ENCODE measurements around the gene RAD18. TPM values are rescaled to one million over a fixed set of nuclear protein-coding genes. Genes with fewer than 3 reads are reported as not detected.

The RAD18 gene
- total RNA-seq, 1 donor from 2014 or later, result 35.4 TPM

DNA sequence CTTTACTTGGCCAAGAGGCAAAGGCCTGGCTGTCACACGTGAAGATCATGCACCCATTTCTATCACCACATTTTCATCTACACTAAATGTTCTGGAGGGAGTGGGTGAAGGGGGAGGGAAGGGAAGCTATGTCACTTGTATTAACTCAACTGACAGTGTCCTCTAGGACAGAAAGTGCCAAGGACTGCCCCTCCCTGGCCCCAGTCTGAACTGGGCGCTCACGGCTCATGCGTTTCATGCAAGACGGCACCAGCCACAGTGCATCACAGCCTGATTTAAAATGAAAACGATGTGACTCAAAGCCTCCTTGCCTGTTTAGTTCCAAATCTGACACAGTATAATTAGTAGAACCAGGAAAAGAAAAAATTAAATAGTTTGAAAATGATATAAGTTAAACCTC is 20.8 kb upstream of the RAD18 start:
- no peaks in the 10 kb centered on the region for H3K27me3 ChIP-seq
- H3K4me3 ChIP-seq, result no peak overlapping the region
- TF ChIP-seq POLR2AphosphoS5 (IDR thresholded peaks at IDR 0.05; ENCODE audit: insufficient read depth in 1 of 2, low read depth in 1 of 2) (no peak), POLR2A (IDR thresholded peaks at IDR 0.05) (no peak)
- DNase-seq (ENCODE audit: extremely low spot score in 2 of 2), result peak; percentile 49 to 54
- H3K9me3 ChIP-seq, result no peaks in the 10 kb centered on the region
- H3K36me3 ChIP-seq, result no peaks in the 10 kb centered on the region
- no peak overlapping the region for H3K27ac ChIP-seq
- no peaks in the 10 kb centered on the region for H3K4me1 ChIP-seq
- intact Hi-C loops (cut with DNase I), result no loop called here

DNA sequence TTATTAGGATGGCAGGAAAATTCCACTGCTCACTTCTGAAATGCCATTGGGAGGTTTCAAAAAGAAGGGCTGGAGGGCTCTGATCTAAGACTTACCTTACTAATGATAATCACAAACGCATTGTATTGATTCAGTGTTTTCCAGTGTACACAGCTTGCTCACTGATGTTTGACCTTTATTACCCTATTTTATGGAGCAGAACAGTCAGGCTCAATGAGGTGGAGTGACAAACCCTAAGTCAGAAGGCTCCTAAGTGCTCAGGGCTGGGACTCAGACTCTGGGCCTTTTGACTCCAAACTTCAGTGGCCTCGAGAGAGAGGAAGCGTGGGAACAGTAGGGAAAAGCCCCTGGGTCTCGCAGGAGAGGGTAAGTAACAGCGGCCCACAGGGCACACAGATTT is 20.3 kb upstream of the RAD18 start:
- Histone ChIP-seq H3K27me3 (no peaks in the 10 kb centered on the region), H3K9me3 (no peaks in the 10 kb centered on the region), H3K27ac (no peak overlapping the region), H3K4me3 (no peak overlapping the region), H3K4me1 (no peaks in the 10 kb centered on the region), H3K36me3 (no peaks in the 10 kb centered on the region)
- intact Hi-C loops (cut with DNase I), result no loop called here
- peak in 1 of 2 donors; percentile 52 for DNase-seq (ENCODE audit: extremely low spot score in 2 of 2)
- TF ChIP-seq POLR2AphosphoS5 (IDR thresholded peaks at IDR 0.05; ENCODE audit: insufficient read depth in 1 of 2, low read depth in 1 of 2), result no peak
- TF ChIP-seq, protein P1, sequence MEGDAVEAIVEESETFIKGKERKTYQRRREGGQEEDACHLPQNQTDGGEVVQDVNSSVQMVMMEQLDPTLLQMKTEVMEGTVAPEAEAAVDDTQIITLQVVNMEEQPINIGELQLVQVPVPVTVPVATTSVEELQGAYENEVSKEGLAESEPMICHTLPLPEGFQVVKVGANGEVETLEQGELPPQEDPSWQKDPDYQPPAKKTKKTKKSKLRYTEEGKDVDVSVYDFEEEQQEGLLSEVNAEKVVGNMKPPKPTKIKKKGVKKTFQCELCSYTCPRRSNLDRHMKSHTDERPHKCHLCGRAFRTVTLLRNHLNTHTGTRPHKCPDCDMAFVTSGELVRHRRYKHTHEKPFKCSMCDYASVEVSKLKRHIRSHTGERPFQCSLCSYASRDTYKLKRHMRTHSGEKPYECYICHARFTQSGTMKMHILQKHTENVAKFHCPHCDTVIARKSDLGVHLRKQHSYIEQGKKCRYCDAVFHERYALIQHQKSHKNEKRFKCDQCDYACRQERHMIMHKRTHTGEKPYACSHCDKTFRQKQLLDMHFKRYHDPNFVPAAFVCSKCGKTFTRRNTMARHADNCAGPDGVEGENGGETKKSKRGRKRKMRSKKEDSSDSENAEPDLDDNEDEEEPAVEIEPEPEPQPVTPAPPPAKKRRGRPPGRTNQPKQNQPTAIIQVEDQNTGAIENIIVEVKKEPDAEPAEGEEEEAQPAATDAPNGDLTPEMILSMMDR (IDR thresholded peaks at IDR 0.05), result no peak
- TF ChIP-seq POLR2A (IDR thresholded peaks at IDR 0.05), result no peak

DNA sequence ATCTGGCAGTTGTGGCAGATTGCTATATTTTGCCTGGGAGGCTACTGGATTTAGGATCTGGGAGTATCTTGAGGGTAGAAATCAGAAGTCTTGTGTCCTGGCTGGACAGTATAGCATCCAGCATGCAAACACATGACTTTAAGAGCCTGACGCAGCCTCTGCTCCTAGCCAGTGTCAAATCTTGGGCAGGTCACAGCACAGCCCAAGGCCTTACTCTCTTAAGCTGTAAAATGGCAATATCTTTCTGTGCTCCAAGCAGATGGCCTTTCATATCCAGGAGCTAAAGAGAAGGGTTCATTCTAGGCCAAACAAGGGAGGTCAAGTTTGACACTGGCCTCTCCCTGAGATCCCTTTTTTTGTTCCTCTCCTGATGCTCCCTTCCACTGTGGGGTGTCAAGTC is 19.8 kb upstream of the RAD18 start:
- H3K9me3 ChIP-seq, result no peaks in the 10 kb centered on the region
- H3K4me3 ChIP-seq, result no peak overlapping the region
- no peaks in the 10 kb centered on the region for H3K36me3 ChIP-seq
- intact Hi-C loops (cut with DNase I), result no loop called here
- DNase-seq (ENCODE audit: extremely low spot score in 2 of 2), result peak; percentile 9 to 60
- no peak overlapping the region for H3K27ac ChIP-seq
- TF ChIP-seq POLR2AphosphoS5 (IDR thresholded peaks at IDR 0.05; ENCODE audit: insufficient read depth in 1 of 2, low read depth in 1 of 2) (no peak), POLR2A (IDR thresholded peaks at IDR 0.05) (no peak)
- TF ChIP-seq, protein P1 (IDR thresholded peaks at IDR 0.05), result no peak
- H3K4me1 ChIP-seq, result no peaks in the 10 kb centered on the region
- H3K27me3 ChIP-seq, result no peaks in the 10 kb centered on the region

DNA sequence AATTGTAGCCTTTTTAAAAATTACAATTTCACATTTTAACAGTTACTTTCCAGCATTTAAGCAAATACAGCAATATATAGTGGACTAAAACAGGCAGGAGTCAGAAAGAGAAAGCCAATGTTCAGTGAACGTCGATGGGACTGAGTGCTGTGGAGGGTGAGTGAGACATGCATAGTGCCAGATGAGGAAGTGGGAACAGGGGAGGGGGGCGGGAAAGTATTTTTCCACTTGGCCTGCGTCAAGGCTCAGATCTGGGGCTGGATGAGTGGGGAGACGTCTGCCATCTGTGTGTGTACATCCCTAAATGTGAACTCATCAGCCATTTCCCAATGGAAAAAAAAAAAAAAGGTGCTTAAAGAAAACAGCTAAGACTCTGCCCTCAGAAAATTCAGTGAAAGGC is 19.2 kb upstream of the RAD18 start:
- peak; percentile 37 to 83 for DNase-seq (ENCODE audit: extremely low spot score in 2 of 2)
- H3K27ac ChIP-seq, result no peak overlapping the region
- intact Hi-C loops (cut with DNase I), result no loop called here

DNA sequence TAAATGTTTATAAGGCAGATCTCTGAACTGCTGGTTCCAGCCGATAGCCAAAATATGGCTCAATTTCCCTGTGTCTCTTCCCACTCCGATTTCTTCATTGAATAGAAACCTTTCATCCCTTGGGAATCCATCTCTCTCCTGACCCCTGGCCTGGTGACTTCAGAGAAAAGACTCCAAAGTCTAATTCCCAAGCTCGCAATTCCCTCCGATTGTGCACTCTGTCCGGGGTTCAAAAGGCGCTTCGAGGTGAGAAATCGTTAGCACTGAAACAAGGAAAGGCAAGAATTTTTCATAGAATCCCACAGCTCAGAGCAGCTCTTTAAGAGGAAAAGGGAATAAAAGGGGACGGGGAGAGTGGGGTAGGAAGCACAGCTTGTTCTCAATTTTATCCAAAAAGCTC is 18.4 kb upstream of the RAD18 start:
- H3K27me3 ChIP-seq, result no peaks in the 10 kb centered on the region
- H3K4me3 ChIP-seq, result no peak overlapping the region
- no peaks in the 10 kb centered on the region for H3K4me1 ChIP-seq
- H3K9me3 ChIP-seq, result no peaks in the 10 kb centered on the region
- intact Hi-C loops (cut with DNase I), result no loop called here
- no peak for TF ChIP-seq POLR2AphosphoS5 (IDR thresholded peaks at IDR 0.05; ENCODE audit: insufficient read depth in 1 of 2, low read depth in 1 of 2)
- TF ChIP-seq, protein P1 (IDR thresholded peaks at IDR 0.05), result no peak
- TF ChIP-seq POLR2A (IDR thresholded peaks at IDR 0.05), result no peak
- no peaks in the 10 kb centered on the region for H3K36me3 ChIP-seq
- H3K27ac ChIP-seq, result no peak overlapping the region
- peak in 1 of 2 donors; percentile 34 for DNase-seq (ENCODE audit: extremely low spot score in 2 of 2)

More for the DNA sequence above, 19.2 kb upstream of the RAD18 start:
- Histone ChIP-seq H3K4me3 (no peak overlapping the region), H3K9me3 (no peaks in the 10 kb centered on the region), H3K4me1 (no peaks in the 10 kb centered on the region), H3K27me3 (no peaks in the 10 kb centered on the region), H3K36me3 (no peaks in the 10 kb centered on the region)
- TF ChIP-seq POLR2AphosphoS5 (IDR thresholded peaks at IDR 0.05; ENCODE audit: insufficient read depth in 1 of 2, low read depth in 1 of 2), result no peak
- TF ChIP-seq, protein P1 (IDR thresholded peaks at IDR 0.05), result no peak
- no peak for TF ChIP-seq POLR2A (IDR thresholded peaks at IDR 0.05)

Measured in vagina (tissue), 2 donors.